ENCODE data around the gene WWC2.

WWC2 gene

GRCh38 chr4:183098723-183099536, at the start of gene WWC2:
Gene WWC2 (plus strand): TSS chr4:183099257. CDS start chr4:183099492, 235 bp downstream.
- Histone ChIP-seq H3K9me3 (ENCODE audit: control insufficient read depth in 2 of 2, low read length in 2 of 2) (no peaks in the 10 kb centered on the region), H3K27me3 (ENCODE audit: control insufficient read depth in 1 of 2, insufficient read depth in 2 of 2, low read length in 2 of 2) (no peaks in the 10 kb centered on the region), H3K36me3 (ENCODE audit: control insufficient read depth in 2 of 2, insufficient read depth in 2 of 2, low read length in 2 of 2) (no peaks in the 10 kb centered on the region), H3K27ac (ENCODE audit: low read length) (peak within 1 kb of the TSS; percentile 75), H3K4me1 (ENCODE audit: control insufficient read depth, insufficient read depth, low read length) (peaks cover 13% of the 10 kb centered on the region), H3K4me3 (ENCODE audit: low read length in 2 of 2) (peak within 1 kb of the TSS; percentile 75 to 88), H3K9ac (ENCODE audit: low read length in 2 of 2) (peak within 1 kb of the TSS; percentile 76 to 78)

GRCh38 chr4:183053681-183054080, 45.4 kb upstream of the WWC2 start:
- no peaks in the 10 kb centered on the region for H3K27me3 ChIP-seq (ENCODE audit: control insufficient read depth in 1 of 2, insufficient read depth in 2 of 2, low read length in 2 of 2)
- H3K36me3 ChIP-seq (ENCODE audit: control insufficient read depth in 2 of 2, insufficient read depth in 2 of 2, low read length in 2 of 2), result no peaks in the 10 kb centered on the region
- peaks cover 0 to 3% of the 10 kb centered on the region in 2 donors for H3K9me3 ChIP-seq (ENCODE audit: control insufficient read depth in 2 of 2, low read length in 2 of 2)
- H3K9ac ChIP-seq (ENCODE audit: low read length in 2 of 2), result no peak overlapping the region
- H3K4me3 ChIP-seq (ENCODE audit: low read length in 2 of 2), result no peak overlapping the region
- no peak overlapping the region for H3K27ac ChIP-seq (ENCODE audit: low read length)
- no peaks in the 10 kb centered on the region for H3K4me1 ChIP-seq (ENCODE audit: control insufficient read depth, insufficient read depth, low read length)

- Histone ChIP-seq H3K36me3 (ENCODE audit: control insufficient read depth in 2 of 2, insufficient read depth in 2 of 2, low read length in 2 of 2) (no peaks in the 10 kb centered on the region), H3K9me3 (ENCODE audit: control insufficient read depth in 2 of 2, low read length in 2 of 2) (peaks cover 0 to 3% of the 10 kb centered on the region in 2 donors), H3K9ac (ENCODE audit: low read length in 2 of 2) (no peak overlapping the region), H3K4me1 (ENCODE audit: control insufficient read depth, insufficient read depth, low read length) (no peaks in the 10 kb centered on the region), H3K27ac (ENCODE audit: low read length) (no peak overlapping the region), H3K4me3 (ENCODE audit: low read length in 2 of 2) (no peak overlapping the region), H3K27me3 (ENCODE audit: control insufficient read depth in 1 of 2, insufficient read depth in 2 of 2, low read length in 2 of 2) (no peaks in the 10 kb centered on the region)
These were observed 41.8 kb upstream of the WWC2 start for GRCh38 chr4:183057255-183057654.

- Histone ChIP-seq H3K4me1 (ENCODE audit: control insufficient read depth, insufficient read depth, low read length) (no peaks in the 10 kb centered on the region), H3K27ac (ENCODE audit: low read length) (no peak overlapping the region), H3K36me3 (ENCODE audit: control insufficient read depth in 2 of 2, insufficient read depth in 2 of 2, low read length in 2 of 2) (no peaks in the 10 kb centered on the region), H3K4me3 (ENCODE audit: low read length in 2 of 2) (no peak overlapping the region), H3K27me3 (ENCODE audit: control insufficient read depth in 1 of 2, insufficient read depth in 2 of 2, low read length in 2 of 2) (no peaks in the 10 kb centered on the region), H3K9ac (ENCODE audit: low read length in 2 of 2) (no peak overlapping the region), H3K9me3 (ENCODE audit: control insufficient read depth in 2 of 2, low read length in 2 of 2) (peaks cover 0 to 3% of the 10 kb centered on the region in 2 donors)
These were observed 39.3 kb upstream of the WWC2 start for GRCh38 chr4:183059797-183060196.

GRCh38 chr4:183068502-183068901, 30.6 kb upstream of the WWC2 start:
- no peak overlapping the region for H3K27ac ChIP-seq (ENCODE audit: low read length)
- H3K9me3 ChIP-seq (ENCODE audit: control insufficient read depth in 2 of 2, low read length in 2 of 2), result peaks cover 0 to 4% of the 10 kb centered on the region in 2 donors
- H3K9ac ChIP-seq (ENCODE audit: low read length in 2 of 2), result no peak overlapping the region
- no peaks in the 10 kb centered on the region for H3K36me3 ChIP-seq (ENCODE audit: control insufficient read depth in 2 of 2, insufficient read depth in 2 of 2, low read length in 2 of 2)
- no peaks in the 10 kb centered on the region for H3K27me3 ChIP-seq (ENCODE audit: control insufficient read depth in 1 of 2, insufficient read depth in 2 of 2, low read length in 2 of 2)
- H3K4me1 ChIP-seq (ENCODE audit: control insufficient read depth, insufficient read depth, low read length), result no peaks in the 10 kb centered on the region
- H3K4me3 ChIP-seq (ENCODE audit: low read length in 2 of 2), result no peak overlapping the region

GRCh38 chr4:183071222-183071621, 27.8 kb upstream of the WWC2 start:
- H3K9ac ChIP-seq (ENCODE audit: low read length in 2 of 2), result no peak overlapping the region
- no peak overlapping the region for H3K4me3 ChIP-seq (ENCODE audit: low read length in 2 of 2)

GRCh38 chr4:183072176-183072575, 26.9 kb upstream of the WWC2 start:
- H3K4me3 ChIP-seq (ENCODE audit: low read length in 2 of 2), result no peak overlapping the region
- no peak overlapping the region for H3K27ac ChIP-seq (ENCODE audit: low read length)
- H3K27me3 ChIP-seq (ENCODE audit: control insufficient read depth in 1 of 2, insufficient read depth in 2 of 2, low read length in 2 of 2), result no peaks in the 10 kb centered on the region
- no peaks in the 10 kb centered on the region for H3K4me1 ChIP-seq (ENCODE audit: control insufficient read depth, insufficient read depth, low read length)
- no peaks in the 10 kb centered on the region for H3K36me3 ChIP-seq (ENCODE audit: control insufficient read depth in 2 of 2, insufficient read depth in 2 of 2, low read length in 2 of 2)
- peaks cover 0 to 4% of the 10 kb centered on the region in 2 donors for H3K9me3 ChIP-seq (ENCODE audit: control insufficient read depth in 2 of 2, low read length in 2 of 2)
- no peak overlapping the region for H3K9ac ChIP-seq (ENCODE audit: low read length in 2 of 2)

More at GRCh38 chr4:183071222-183071621, 27.8 kb upstream of the WWC2 start:
- Histone ChIP-seq H3K4me1 (ENCODE audit: control insufficient read depth, insufficient read depth, low read length) (no peaks in the 10 kb centered on the region), H3K27me3 (ENCODE audit: control insufficient read depth in 1 of 2, insufficient read depth in 2 of 2, low read length in 2 of 2) (no peaks in the 10 kb centered on the region), H3K36me3 (ENCODE audit: control insufficient read depth in 2 of 2, insufficient read depth in 2 of 2, low read length in 2 of 2) (no peaks in the 10 kb centered on the region), H3K27ac (ENCODE audit: low read length) (no peak overlapping the region), H3K9me3 (ENCODE audit: control insufficient read depth in 2 of 2, low read length in 2 of 2) (peaks cover 0 to 4% of the 10 kb centered on the region in 2 donors)

GRCh38 chr4:183073838-183074145, 25.3 kb upstream of the WWC2 start:
- no peak overlapping the region for H3K27ac ChIP-seq (ENCODE audit: low read length)
- H3K9me3 ChIP-seq (ENCODE audit: control insufficient read depth in 2 of 2, low read length in 2 of 2), result peaks cover 0 to 4% of the 10 kb centered on the region in 2 donors
- H3K9ac ChIP-seq (ENCODE audit: low read length in 2 of 2), result no peak overlapping the region
- no peaks in the 10 kb centered on the region for H3K4me1 ChIP-seq (ENCODE audit: control insufficient read depth, insufficient read depth, low read length)
- no peak overlapping the region for H3K4me3 ChIP-seq (ENCODE audit: low read length in 2 of 2)
- no peaks in the 10 kb centered on the region for H3K27me3 ChIP-seq (ENCODE audit: control insufficient read depth in 1 of 2, insufficient read depth in 2 of 2, low read length in 2 of 2)
- H3K36me3 ChIP-seq (ENCODE audit: control insufficient read depth in 2 of 2, insufficient read depth in 2 of 2, low read length in 2 of 2), result no peaks in the 10 kb centered on the region

GRCh38 chr4:183074288-183074990, 24.6 kb upstream of the WWC2 start:
- no peak overlapping the region for H3K27ac ChIP-seq (ENCODE audit: low read length)
- no peaks in the 10 kb centered on the region for H3K36me3 ChIP-seq (ENCODE audit: control insufficient read depth in 2 of 2, insufficient read depth in 2 of 2, low read length in 2 of 2)
- no peak overlapping the region for H3K9ac ChIP-seq (ENCODE audit: low read length in 2 of 2)
- no peaks in the 10 kb centered on the region for H3K4me1 ChIP-seq (ENCODE audit: control insufficient read depth, insufficient read depth, low read length)
- H3K4me3 ChIP-seq (ENCODE audit: low read length in 2 of 2), result no peak overlapping the region
- no peaks in the 10 kb centered on the region for H3K27me3 ChIP-seq (ENCODE audit: control insufficient read depth in 1 of 2, insufficient read depth in 2 of 2, low read length in 2 of 2)
- peaks cover 0 to 4% of the 10 kb centered on the region in 2 donors for H3K9me3 ChIP-seq (ENCODE audit: control insufficient read depth in 2 of 2, low read length in 2 of 2)

- Histone ChIP-seq H3K36me3 (ENCODE audit: control insufficient read depth in 2 of 2, insufficient read depth in 2 of 2, low read length in 2 of 2) (no peaks in the 10 kb centered on the region), H3K9ac (ENCODE audit: low read length in 2 of 2) (no peak overlapping the region), H3K27me3 (ENCODE audit: control insufficient read depth in 1 of 2, insufficient read depth in 2 of 2, low read length in 2 of 2) (no peaks in the 10 kb centered on the region), H3K4me1 (ENCODE audit: control insufficient read depth, insufficient read depth, low read length) (no peaks in the 10 kb centered on the region), H3K27ac (ENCODE audit: low read length) (no peak overlapping the region), H3K9me3 (ENCODE audit: control insufficient read depth in 2 of 2, low read length in 2 of 2) (no peaks in the 10 kb centered on the region), H3K4me3 (ENCODE audit: low read length in 2 of 2) (no peak overlapping the region)
These were observed 20.4 kb upstream of the WWC2 start for GRCh38 chr4:183078634-183079033.

Data from stomach smooth muscle (tissue), 2 donors.